Measurements from ENCODE around the gene MRPL54.

MRPL54 gene

DNA sequence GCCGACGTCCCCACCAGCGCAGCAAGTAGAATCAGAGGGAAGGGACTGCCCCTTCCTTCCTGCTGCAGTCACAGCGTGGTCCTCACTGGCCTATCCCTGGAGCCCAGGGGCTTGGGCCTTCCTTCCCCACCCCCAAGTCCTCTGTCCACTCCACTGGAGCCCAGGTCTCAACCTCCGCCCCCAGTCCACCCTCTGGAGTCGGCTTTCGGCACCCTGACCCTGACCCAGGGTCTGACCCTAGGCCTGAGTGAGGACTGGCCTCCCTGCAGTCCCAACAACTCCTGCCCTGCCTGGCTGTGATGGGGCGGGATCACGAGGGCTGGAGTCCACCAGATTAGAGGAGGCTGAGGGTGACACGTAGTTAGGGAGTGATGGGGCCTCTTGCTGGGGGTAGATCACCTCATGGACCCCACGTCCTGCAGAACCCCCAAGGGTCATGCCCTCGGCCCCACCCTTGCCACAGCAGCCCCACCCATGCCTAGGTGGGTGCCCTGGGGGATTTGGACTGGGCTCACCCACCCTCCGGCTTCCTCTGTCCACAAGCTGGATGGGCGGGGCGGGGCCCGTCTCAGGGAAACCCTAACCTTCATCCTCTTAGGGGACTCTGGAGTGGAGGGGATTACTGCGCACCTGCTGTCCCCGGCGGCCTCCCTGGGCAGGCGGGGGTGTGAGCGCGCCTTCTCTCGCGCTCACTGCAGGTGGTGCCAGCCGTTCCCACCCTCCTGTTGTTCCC lies 5.7 kb downstream of the MRPL54 start:
- no peak overlapping the region for H3K27ac ChIP-seq (replicated peaks)
- TF ChIP-seq REST (IDR thresholded peaks at IDR 0.05; ENCODE audit: insufficient replicate concordance, low read depth) (no peak), GABPA (IDR thresholded peaks at IDR 0.05; ENCODE audit: low read depth) (no peak), POLR2AphosphoS5 (IDR thresholded peaks at IDR 0.05; ENCODE audit: low read depth) (no peak), SPI1 (IDR thresholded peaks at IDR 0.05; ENCODE audit: borderline replicate concordance, low read depth) (no peak)
- TF ChIP-seq, protein P1, sequence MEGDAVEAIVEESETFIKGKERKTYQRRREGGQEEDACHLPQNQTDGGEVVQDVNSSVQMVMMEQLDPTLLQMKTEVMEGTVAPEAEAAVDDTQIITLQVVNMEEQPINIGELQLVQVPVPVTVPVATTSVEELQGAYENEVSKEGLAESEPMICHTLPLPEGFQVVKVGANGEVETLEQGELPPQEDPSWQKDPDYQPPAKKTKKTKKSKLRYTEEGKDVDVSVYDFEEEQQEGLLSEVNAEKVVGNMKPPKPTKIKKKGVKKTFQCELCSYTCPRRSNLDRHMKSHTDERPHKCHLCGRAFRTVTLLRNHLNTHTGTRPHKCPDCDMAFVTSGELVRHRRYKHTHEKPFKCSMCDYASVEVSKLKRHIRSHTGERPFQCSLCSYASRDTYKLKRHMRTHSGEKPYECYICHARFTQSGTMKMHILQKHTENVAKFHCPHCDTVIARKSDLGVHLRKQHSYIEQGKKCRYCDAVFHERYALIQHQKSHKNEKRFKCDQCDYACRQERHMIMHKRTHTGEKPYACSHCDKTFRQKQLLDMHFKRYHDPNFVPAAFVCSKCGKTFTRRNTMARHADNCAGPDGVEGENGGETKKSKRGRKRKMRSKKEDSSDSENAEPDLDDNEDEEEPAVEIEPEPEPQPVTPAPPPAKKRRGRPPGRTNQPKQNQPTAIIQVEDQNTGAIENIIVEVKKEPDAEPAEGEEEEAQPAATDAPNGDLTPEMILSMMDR (IDR thresholded peaks at IDR 0.05; ENCODE audit: insufficient read depth, low read length), result no peak
- no peaks in the 10 kb centered on the region for H3K27me3 ChIP-seq (ENCODE audit: insufficient read depth, poor library complexity, severe bottlenecking)
- no peak overlapping the region for H3K4me3 ChIP-seq (replicated peaks; ENCODE audit: insufficient read depth, low read length)
- DNase-seq (ENCODE audit: low read depth in 1 of 2, low spot score in 1 of 2), result no peak

GRCh38 chr19:3768748-3769099 lies 6.2 kb downstream of the MRPL54 start:
- no peak overlapping the region for H3K4me3 ChIP-seq (replicated peaks; ENCODE audit: insufficient read depth, low read length)
- H3K27ac ChIP-seq (replicated peaks), result no peak overlapping the region
- no peaks in the 10 kb centered on the region for H3K27me3 ChIP-seq (ENCODE audit: insufficient read depth, poor library complexity, severe bottlenecking)
- TF ChIP-seq, protein P1 (IDR thresholded peaks at IDR 0.05; ENCODE audit: insufficient read depth, low read length), result no peak
- TF ChIP-seq POLR2AphosphoS5 (IDR thresholded peaks at IDR 0.05; ENCODE audit: low read depth), result no peak
- no peak for TF ChIP-seq SPI1 (IDR thresholded peaks at IDR 0.05; ENCODE audit: borderline replicate concordance, low read depth)
- no peak for TF ChIP-seq REST (IDR thresholded peaks at IDR 0.05; ENCODE audit: insufficient replicate concordance, low read depth)
- TF ChIP-seq GABPA (IDR thresholded peaks at IDR 0.05; ENCODE audit: low read depth), result no peak
- DNase-seq (ENCODE audit: low read depth in 1 of 2, low spot score in 1 of 2), result no peak

DNA sequence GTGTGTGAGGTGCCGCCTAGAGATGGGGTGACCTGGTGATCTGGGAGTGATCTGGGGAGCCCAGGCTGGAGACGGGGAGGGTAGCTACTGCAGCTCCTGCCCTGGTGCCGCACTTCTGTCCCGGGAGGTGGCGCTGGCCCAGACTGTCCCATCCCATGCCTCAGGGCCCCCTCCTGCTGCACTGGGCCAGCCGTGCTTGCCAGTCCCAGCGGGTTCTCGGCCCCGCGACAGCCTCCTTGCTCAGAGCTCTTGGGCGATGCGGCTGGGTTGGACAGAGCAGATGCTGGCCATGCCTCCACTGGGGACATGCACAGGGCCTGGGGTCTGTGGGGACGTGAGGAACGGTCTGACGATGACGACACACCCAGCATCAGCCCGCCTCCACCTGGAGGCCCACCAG lies 7.0 kb downstream of the MRPL54 start:
- H3K27me3 ChIP-seq (ENCODE audit: insufficient read depth, poor library complexity, severe bottlenecking), result no peaks in the 10 kb centered on the region
- DNase-seq (ENCODE audit: low read depth in 1 of 2, low spot score in 1 of 2), result no peak
- H3K4me3 ChIP-seq (replicated peaks; ENCODE audit: insufficient read depth, low read length), result no peak overlapping the region
- no peak overlapping the region for H3K27ac ChIP-seq (replicated peaks)
- no peak for TF ChIP-seq SPI1 (IDR thresholded peaks at IDR 0.05; ENCODE audit: borderline replicate concordance, low read depth)
- TF ChIP-seq, protein P1 (IDR thresholded peaks at IDR 0.05; ENCODE audit: insufficient read depth, low read length), result no peak

Data from HL-60 (cell line).